ENCODE results near the gene CABP5.

DNA sequence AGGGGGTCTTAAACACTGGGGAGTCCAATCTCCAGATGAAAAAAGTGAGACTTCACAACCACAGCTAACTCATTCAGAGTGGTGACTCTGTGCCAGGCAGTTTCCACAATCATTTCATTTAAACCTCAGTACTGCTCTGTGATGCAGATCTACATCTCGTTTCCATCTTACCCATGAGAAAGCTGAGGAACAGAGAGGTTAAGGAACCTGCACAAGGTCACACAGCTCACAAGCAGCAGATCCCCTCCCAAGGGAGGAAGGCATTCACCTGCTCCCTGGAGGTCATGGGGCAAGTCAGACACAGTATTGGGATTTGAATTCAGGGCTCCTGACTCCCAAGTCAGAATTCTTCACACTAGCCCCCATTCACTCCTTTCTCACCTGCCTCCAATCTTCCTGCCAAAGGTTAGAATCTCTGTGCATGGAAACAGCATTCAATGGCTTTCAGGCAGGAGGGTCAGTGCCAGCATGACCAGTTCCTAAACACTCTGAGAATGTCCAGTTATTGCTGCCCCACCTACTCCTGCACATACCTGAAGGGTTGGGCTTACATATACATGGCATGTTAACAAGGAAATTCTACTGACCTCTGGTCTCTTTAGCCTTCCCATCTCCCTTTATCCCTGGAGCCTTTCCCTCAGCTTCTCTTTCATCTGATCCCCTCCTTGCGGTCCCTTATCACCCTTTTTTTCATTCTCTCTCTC lies 1.9 kb downstream of the CABP5 start:
- TF ChIP-seq, protein P1, sequence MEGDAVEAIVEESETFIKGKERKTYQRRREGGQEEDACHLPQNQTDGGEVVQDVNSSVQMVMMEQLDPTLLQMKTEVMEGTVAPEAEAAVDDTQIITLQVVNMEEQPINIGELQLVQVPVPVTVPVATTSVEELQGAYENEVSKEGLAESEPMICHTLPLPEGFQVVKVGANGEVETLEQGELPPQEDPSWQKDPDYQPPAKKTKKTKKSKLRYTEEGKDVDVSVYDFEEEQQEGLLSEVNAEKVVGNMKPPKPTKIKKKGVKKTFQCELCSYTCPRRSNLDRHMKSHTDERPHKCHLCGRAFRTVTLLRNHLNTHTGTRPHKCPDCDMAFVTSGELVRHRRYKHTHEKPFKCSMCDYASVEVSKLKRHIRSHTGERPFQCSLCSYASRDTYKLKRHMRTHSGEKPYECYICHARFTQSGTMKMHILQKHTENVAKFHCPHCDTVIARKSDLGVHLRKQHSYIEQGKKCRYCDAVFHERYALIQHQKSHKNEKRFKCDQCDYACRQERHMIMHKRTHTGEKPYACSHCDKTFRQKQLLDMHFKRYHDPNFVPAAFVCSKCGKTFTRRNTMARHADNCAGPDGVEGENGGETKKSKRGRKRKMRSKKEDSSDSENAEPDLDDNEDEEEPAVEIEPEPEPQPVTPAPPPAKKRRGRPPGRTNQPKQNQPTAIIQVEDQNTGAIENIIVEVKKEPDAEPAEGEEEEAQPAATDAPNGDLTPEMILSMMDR (conservative IDR thresholded peaks at IDR 0.05; ENCODE audit: low read length): no peak
- no peak for TF ChIP-seq EZH2phosphoT487 (IDR thresholded peaks at IDR 0.05; ENCODE audit: borderline replicate concordance, low read depth, low read length)
